Smooth muscle cell (in vitro differentiated cells): Measurements from ENCODE around the gene TLCD5. TPM values are rescaled to one million over a fixed set of nuclear protein-coding genes. Genes with fewer than 3 reads are reported as not detected.

Experiments used
- DNase-seq: peaks from one replicate; lab custom pipeline; 2025; ENCODE audit not compliant: unreplicated experiment; lab: John Stamatoyannopoulos, UW
- H2AFZ ChIP-seq: fragments of 200-600 bp; sonication (generic); 2 replicates; pipeline ENCODE4 v1.6.0; 2016; ENCODE audit warnings: antibody characterized with exemption, low read depth, mild to moderate bottlenecking
- H3F3A ChIP-seq: fragments of 200-600 bp; sonication (generic); 2 replicates; pipeline ENCODE4 v1.6.0; 2017; ENCODE audit warnings: antibody characterized with exemption, low read depth
- H3K27ac ChIP-seq: fragments of 200-600 bp; sonication (generic); 2 replicates; pipeline ENCODE4 v1.5.1; 2016; ENCODE audit warnings: low read depth, mild to moderate bottlenecking
- H3K27me3 ChIP-seq: fragments of 200-600 bp; sonication (generic); 2 replicates; pipeline ENCODE4 v1.6.1; 2016; ENCODE audit warnings: low read depth, mild to moderate bottlenecking
- H3K36me3 ChIP-seq: fragments of 200-600 bp; sonication (generic); 2 replicates; pipeline ENCODE4 v1.5.1; 2016; ENCODE audit warnings: low read depth
- H3K4me1 ChIP-seq: fragments of 200-600 bp; sonication (generic); 2 replicates; pipeline ENCODE4 v1.5.1; 2016; ENCODE audit warnings: low read depth
- H3K4me2 ChIP-seq: fragments of 200-600 bp; sonication (generic); 2 replicates; pipeline ENCODE4 v1.6.0; 2016; ENCODE audit warnings: mild to moderate bottlenecking
- H3K4me3 ChIP-seq: fragments of 200-600 bp; sonication (generic); 2 replicates; pipeline ENCODE4 v1.5.1; 2016; ENCODE audit warnings: mild to moderate bottlenecking
- H3K79me2 ChIP-seq: fragments of 200-600 bp; sonication (generic); 2 replicates; pipeline ENCODE4 v1.6.0; 2016; ENCODE audit warnings: low read depth, mild to moderate bottlenecking
- H3K9ac ChIP-seq: fragments of 200-600 bp; sonication (generic); 2 replicates; pipeline ENCODE4 v1.6.0; 2016; ENCODE audit warnings: low read depth
- H3K9me3 ChIP-seq: fragments of 200-600 bp; sonication (generic); replicated peaks from 2 replicates; pipeline ENCODE4 v1.5.1; 2016; ENCODE audit warnings: low read depth
- H4K20me1 ChIP-seq: fragments of 200-600 bp; sonication (generic); 2 replicates; pipeline ENCODE4 v1.6.0; 2016; ENCODE audit warnings: low read depth
- WGBS: methylation state at CpG from one replicate; pipeline ENCODE4 v1.1.7; 2016; ENCODE audit warnings: low lambda C conversion rate; 5-methylcytosine and 5-hydroxymethylcytosine counted together
- polyA plus RNA-seq: library from polyadenylated mRNA; unstranded; fragments of >200 nt; fragmentation: Nextera tagmentation; extraction: Ambion mirVana; gene quantifications from 2 replicates; pipeline ENCODE4 v1.2.1, GENCODE V29; 2016
- total RNA-seq: library from RNA; depleted of rRNA; stranded (reverse); fragments of >200 nt; gene quantifications from 2 replicates; pipeline ENCODE4 v1.2.3, GENCODE V29; 2014
- TF ChIP-seq, protein P1 (sequence below): fragments of 200-600 bp; sonication (generic); IDR thresholded peaks from 2 replicates; pipeline ENCODE4 v1.5.1; 2017; ENCODE audit warnings: borderline replicate concordance, mild to moderate bottlenecking, antibody characterized with exemption; ENCODE audit not compliant: insufficient read depth, poor library complexity, severe bottlenecking

TLCD5 gene
- total and polyA plus RNA-seq, 2 experiments from 2014 or later = 6.0 to 6.6 TPM

DNA sequence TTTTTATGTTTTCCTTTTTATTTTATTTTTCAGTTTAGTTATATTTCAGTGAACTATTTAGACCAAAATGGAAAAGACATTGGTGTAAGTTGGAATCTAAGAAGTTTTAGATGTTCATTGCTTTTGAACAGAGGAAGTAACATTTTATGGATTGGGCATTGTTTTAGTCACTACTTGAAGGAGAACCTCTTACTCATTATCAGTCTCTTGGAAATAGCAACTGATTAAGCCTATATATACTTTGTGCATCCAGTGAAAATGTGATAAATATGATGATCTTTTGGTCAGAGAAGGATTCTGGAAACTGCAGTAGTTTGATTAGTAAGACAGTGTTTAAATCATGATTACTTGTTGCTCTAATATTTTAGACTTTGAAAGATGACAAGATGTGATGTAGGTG, 25.5 kb downstream of the TLCD5 start:
- H3K4me3 ChIP-seq = no peak overlapping the region
- no peaks in the 10 kb centered on the region for H3K27me3 ChIP-seq
- H3K9me3 ChIP-seq = no peaks in the 10 kb centered on the region
- H3K79me2 ChIP-seq = peaks cover 97% of the 10 kb centered on the region
- no peak overlapping the region for H2AFZ ChIP-seq
- no peak overlapping the region for H3K9ac ChIP-seq
- H3K27ac ChIP-seq = peak overlapping the region; percentile 20
- DNase-seq = no peak
- H4K20me1 ChIP-seq = peaks cover 97% of the 10 kb centered on the region
- no peak overlapping the region for H3K4me2 ChIP-seq
- peaks cover 5% of the 10 kb centered on the region for H3K4me1 ChIP-seq
- H3F3A ChIP-seq = peaks cover 4% of the 10 kb centered on the region
- no peaks in the 10 kb centered on the region for H3K36me3 ChIP-seq
- TF ChIP-seq, protein P1, sequence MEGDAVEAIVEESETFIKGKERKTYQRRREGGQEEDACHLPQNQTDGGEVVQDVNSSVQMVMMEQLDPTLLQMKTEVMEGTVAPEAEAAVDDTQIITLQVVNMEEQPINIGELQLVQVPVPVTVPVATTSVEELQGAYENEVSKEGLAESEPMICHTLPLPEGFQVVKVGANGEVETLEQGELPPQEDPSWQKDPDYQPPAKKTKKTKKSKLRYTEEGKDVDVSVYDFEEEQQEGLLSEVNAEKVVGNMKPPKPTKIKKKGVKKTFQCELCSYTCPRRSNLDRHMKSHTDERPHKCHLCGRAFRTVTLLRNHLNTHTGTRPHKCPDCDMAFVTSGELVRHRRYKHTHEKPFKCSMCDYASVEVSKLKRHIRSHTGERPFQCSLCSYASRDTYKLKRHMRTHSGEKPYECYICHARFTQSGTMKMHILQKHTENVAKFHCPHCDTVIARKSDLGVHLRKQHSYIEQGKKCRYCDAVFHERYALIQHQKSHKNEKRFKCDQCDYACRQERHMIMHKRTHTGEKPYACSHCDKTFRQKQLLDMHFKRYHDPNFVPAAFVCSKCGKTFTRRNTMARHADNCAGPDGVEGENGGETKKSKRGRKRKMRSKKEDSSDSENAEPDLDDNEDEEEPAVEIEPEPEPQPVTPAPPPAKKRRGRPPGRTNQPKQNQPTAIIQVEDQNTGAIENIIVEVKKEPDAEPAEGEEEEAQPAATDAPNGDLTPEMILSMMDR = no peak

DNA sequence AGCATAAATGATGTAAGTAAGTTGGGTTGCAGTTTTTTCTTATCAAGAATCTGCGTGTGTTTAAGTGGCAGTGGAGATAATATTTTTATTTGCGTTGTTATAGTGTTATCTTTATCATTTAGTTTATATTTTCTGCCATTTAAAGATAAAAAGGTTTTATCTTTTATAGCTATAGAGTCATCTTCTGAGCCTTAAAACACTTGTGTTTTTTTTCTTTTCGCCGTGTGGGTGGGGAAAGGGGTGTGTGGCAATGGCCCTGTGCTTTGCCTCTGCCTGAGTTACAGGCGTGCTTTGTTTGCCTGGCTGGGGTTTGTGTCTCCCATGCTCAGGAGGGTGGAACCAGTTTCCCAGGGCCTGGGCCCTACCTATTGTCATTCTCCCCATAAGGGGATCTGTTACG, 27.3 kb downstream of the TLCD5 start:
- peak overlapping the region; percentile 33 for H3K27ac ChIP-seq
- WGBS = 33% methylated on average over 6 of the region's 6 CpGs
- H3K4me3 ChIP-seq = no peak overlapping the region
- H3F3A ChIP-seq = peaks cover 4% of the 10 kb centered on the region
- H3K4me2 ChIP-seq = peak overlapping the region; percentile 55
- H2AFZ ChIP-seq = no peak overlapping the region
- no peaks in the 10 kb centered on the region for H3K36me3 ChIP-seq
- no peak overlapping the region for H3K9ac ChIP-seq
- DNase-seq = no peak
- TF ChIP-seq, protein P1 = no peak
- peaks cover 97% of the 10 kb centered on the region for H3K79me2 ChIP-seq
- no peaks in the 10 kb centered on the region for H3K27me3 ChIP-seq
- H3K4me1 ChIP-seq = peaks cover 5% of the 10 kb centered on the region
- no peaks in the 10 kb centered on the region for H3K9me3 ChIP-seq
- peaks cover 97% of the 10 kb centered on the region for H4K20me1 ChIP-seq

DNA sequence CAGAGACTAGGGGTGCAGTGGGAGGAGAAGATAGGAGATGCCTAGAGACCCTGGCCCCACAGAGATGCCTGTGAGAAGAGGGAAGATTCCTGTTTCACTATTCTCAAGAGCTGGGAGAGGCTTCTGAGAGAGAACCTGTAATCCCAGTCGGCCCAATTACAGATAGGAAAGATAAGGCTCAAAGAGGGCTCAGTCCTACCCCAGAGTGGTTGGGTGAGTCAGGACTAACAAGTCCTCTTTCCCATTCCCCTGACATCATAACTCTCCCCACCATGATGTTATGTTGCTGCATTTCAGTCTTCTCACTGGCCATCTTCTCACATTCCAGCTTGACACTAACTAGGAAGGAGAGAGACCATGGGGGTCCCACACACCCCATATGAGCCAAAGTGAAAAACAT, 29.0 kb downstream of the TLCD5 start:
- Histone ChIP-seq H3F3A (peaks cover 4% of the 10 kb centered on the region), H3K9ac (no peak overlapping the region), H3K27ac (peak overlapping the region; percentile 65), H2AFZ (no peak overlapping the region), H3K27me3 (no peaks in the 10 kb centered on the region), H3K4me1 (peaks cover 5% of the 10 kb centered on the region), H4K20me1 (peaks cover 97% of the 10 kb centered on the region), H3K36me3 (no peaks in the 10 kb centered on the region), H3K4me2 (peak overlapping the region; percentile 7), H3K9me3 (no peaks in the 10 kb centered on the region), H3K79me2 (peaks cover 97% of the 10 kb centered on the region), H3K4me3 (no peak overlapping the region)
- TF ChIP-seq, protein P1 = no peak
- DNase-seq = no peak
- 0% methylated on average over 1 of the region's 1 CpG for WGBS

DNA sequence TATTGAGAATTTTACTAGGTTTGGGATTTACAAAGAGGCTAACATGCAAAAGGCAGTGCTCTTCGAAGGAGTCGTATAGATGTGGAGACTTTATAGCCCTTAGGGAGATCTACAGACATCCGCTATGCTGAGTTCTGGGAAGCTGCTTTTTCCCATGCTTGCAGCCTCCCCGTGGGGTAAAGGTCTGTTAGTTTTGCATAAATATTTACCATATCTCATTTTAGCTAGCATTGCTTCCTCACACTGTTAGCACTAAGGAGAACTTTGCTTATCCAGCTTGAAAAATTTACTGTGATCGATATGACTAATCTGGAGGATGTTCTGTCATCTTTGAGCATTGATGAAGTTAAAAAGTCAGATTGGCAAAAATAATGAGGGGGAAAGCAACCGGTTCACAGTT, 29.7 kb downstream of the TLCD5 start:
- WGBS = 38% methylated on average over 6 of the region's 6 CpGs
- no peak overlapping the region for H2AFZ ChIP-seq
- no peaks in the 10 kb centered on the region for H3K9me3 ChIP-seq
- H3F3A ChIP-seq = no peaks in the 10 kb centered on the region
- DNase-seq = no peak
- peak overlapping the region; percentile 65 for H3K27ac ChIP-seq
- H3K4me3 ChIP-seq = no peak overlapping the region
- H3K79me2 ChIP-seq = peaks cover 97% of the 10 kb centered on the region
- peak overlapping the region; percentile 7 for H3K4me2 ChIP-seq
- TF ChIP-seq, protein P1 = no peak
- peaks cover 5% of the 10 kb centered on the region for H3K4me1 ChIP-seq
- no peaks in the 10 kb centered on the region for H3K36me3 ChIP-seq
- no peaks in the 10 kb centered on the region for H3K27me3 ChIP-seq
- H3K9ac ChIP-seq = no peak overlapping the region
- peaks cover 97% of the 10 kb centered on the region for H4K20me1 ChIP-seq
